ENCODE data around the gene OR2AK2.

GRCh38 chr1:247933989-247934388 lies 31.0 kb upstream of the OR2AK2 start:
- TF ChIP-seq, protein P1, sequence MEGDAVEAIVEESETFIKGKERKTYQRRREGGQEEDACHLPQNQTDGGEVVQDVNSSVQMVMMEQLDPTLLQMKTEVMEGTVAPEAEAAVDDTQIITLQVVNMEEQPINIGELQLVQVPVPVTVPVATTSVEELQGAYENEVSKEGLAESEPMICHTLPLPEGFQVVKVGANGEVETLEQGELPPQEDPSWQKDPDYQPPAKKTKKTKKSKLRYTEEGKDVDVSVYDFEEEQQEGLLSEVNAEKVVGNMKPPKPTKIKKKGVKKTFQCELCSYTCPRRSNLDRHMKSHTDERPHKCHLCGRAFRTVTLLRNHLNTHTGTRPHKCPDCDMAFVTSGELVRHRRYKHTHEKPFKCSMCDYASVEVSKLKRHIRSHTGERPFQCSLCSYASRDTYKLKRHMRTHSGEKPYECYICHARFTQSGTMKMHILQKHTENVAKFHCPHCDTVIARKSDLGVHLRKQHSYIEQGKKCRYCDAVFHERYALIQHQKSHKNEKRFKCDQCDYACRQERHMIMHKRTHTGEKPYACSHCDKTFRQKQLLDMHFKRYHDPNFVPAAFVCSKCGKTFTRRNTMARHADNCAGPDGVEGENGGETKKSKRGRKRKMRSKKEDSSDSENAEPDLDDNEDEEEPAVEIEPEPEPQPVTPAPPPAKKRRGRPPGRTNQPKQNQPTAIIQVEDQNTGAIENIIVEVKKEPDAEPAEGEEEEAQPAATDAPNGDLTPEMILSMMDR (IDR thresholded peaks at IDR 0.05): no peak
- TF ChIP-seq POLR2A (IDR thresholded peaks at IDR 0.05): no peak
